ENCODE measurements around the gene SLC36A1. TPM values are rescaled to one million over a fixed set of nuclear protein-coding genes. Genes with fewer than 3 reads are reported as not detected.

SLC36A1 gene
- total RNA-seq, 2 donors from 2014 or later: 15.4 to 33.3 TPM

DNA sequence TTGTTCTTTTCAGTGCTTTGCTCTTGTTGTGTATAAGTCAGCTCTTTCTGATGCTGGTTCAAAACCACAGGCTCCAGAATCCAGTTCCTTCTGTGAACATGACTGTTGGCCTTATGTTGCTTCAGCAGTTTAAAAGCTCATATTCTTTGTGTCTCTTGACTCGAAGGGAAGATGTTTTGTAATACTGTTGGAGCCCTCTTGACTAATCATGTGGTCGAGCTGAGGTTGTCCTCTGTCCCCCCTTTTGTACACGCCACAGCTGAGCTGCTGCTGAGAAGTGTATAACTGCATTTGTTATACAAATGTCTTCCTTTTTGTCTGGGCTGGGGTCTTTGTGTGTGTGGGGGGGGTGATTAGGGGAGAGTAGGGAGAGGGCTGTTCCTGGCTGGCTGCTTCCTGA lies 35.8 kb downstream of the SLC36A1 start:
- no peaks in the 10 kb centered on the region for H3K27me3 ChIP-seq (ENCODE audit: control insufficient read depth, insufficient read depth, low read length, poor library complexity, severe bottlenecking)

GRCh38 chr5:151483647-151484046 lies 36.2 kb downstream of the SLC36A1 start:
- Histone ChIP-seq H3K27me3 (ENCODE audit: control insufficient read depth, insufficient read depth, low read length, poor library complexity, severe bottlenecking) (no peaks in the 10 kb centered on the region), H3K9me3 (ENCODE audit: control insufficient read depth, low read length) (no peaks in the 10 kb centered on the region), H3K27ac (ENCODE audit: low read depth, low read length) (no peak overlapping the region), H3K4me1 (ENCODE audit: control insufficient read depth, insufficient read depth, low read length) (no peaks in the 10 kb centered on the region), H3K36me3 (ENCODE audit: control insufficient read depth, insufficient read depth, low read length) (peaks cover 48% of the 10 kb centered on the region), H3K9ac (ENCODE audit: extremely low read depth, low read length, poor library complexity, severe bottlenecking) (no peak overlapping the region), H3K4me3 (ENCODE audit: low read length) (no peak overlapping the region)
- no peak for DNase-seq
- Mint-ChIP-seq H3K4me1 (no peaks in the 10 kb centered on the region), H3K27me3 (ENCODE audit: insufficient read depth) (no peaks in the 10 kb centered on the region), H3K4me3 (no peak overlapping the region), H3K27ac (no peak overlapping the region), H3K9me3 (no peaks in the 10 kb centered on the region), H3K36me3 (ENCODE audit: low read depth) (peaks cover 53% of the 10 kb centered on the region)
- WGBS, 2 experiments (ENCODE audit: insufficient coverage in 1 of 2, insufficient read length in 1 of 2): 82 to 84% methylated on average over 5 of the region's 5 CpGs
- no peak for TF ChIP-seq CTCF (conservative IDR thresholded peaks at IDR 0.05)

More for the DNA sequence above, 35.8 kb downstream of the SLC36A1 start:
- no peak overlapping the region for H3K4me3 ChIP-seq (ENCODE audit: low read length)
- Mint-ChIP-seq H3K36me3 (ENCODE audit: low read depth) (peaks cover 58% of the 10 kb centered on the region), H3K27ac (no peak overlapping the region), H3K9me3 (no peaks in the 10 kb centered on the region), H3K4me3 (no peak overlapping the region), H3K4me1 (no peaks in the 10 kb centered on the region), H3K27me3 (ENCODE audit: insufficient read depth) (no peaks in the 10 kb centered on the region)
- H3K27ac ChIP-seq (ENCODE audit: low read depth, low read length): peak overlapping the region; percentile 62
- TF ChIP-seq CTCF (conservative IDR thresholded peaks at IDR 0.05): no peak
- H3K9ac ChIP-seq (ENCODE audit: extremely low read depth, low read length, poor library complexity, severe bottlenecking): no peak overlapping the region
- H3K36me3 ChIP-seq (ENCODE audit: control insufficient read depth, insufficient read depth, low read length): peaks cover 50% of the 10 kb centered on the region
- no peaks in the 10 kb centered on the region for H3K4me1 ChIP-seq (ENCODE audit: control insufficient read depth, insufficient read depth, low read length)
- DNase-seq: peak; percentile 30
- no peaks in the 10 kb centered on the region for H3K9me3 ChIP-seq (ENCODE audit: control insufficient read depth, low read length)
- WGBS, 2 experiments (ENCODE audit: insufficient coverage in 1 of 2, insufficient read length in 1 of 2): 55 to 76% methylated on average over 2 to 3 of the region's 3 CpGs

- no peak overlapping the region for H3K9ac ChIP-seq (ENCODE audit: extremely low read depth, low read length, poor library complexity, severe bottlenecking)
- Mint-ChIP-seq H3K4me3 (no peak overlapping the region), H3K27me3 (ENCODE audit: insufficient read depth) (no peaks in the 10 kb centered on the region), H3K27ac (no peak overlapping the region), H3K4me1 (peaks cover 5% of the 10 kb centered on the region), H3K36me3 (ENCODE audit: low read depth) (peaks cover 44% of the 10 kb centered on the region), H3K9me3 (no peaks in the 10 kb centered on the region)
- H3K27me3 ChIP-seq (ENCODE audit: control insufficient read depth, insufficient read depth, low read length, poor library complexity, severe bottlenecking): no peaks in the 10 kb centered on the region
- no peaks in the 10 kb centered on the region for H3K9me3 ChIP-seq (ENCODE audit: control insufficient read depth, low read length)
- no peaks in the 10 kb centered on the region for H3K4me1 ChIP-seq (ENCODE audit: control insufficient read depth, insufficient read depth, low read length)
- peak; percentile 5 for DNase-seq
- H3K4me3 ChIP-seq (ENCODE audit: low read length): no peak overlapping the region
- no peak for TF ChIP-seq CTCF (conservative IDR thresholded peaks at IDR 0.05)
- H3K36me3 ChIP-seq (ENCODE audit: control insufficient read depth, insufficient read depth, low read length): peaks cover 32% of the 10 kb centered on the region
- 93 to 98% methylated on average over 6 to 7 of the region's 7 CpGs for WGBS, 2 experiments (ENCODE audit: insufficient coverage in 1 of 2, insufficient read length in 1 of 2)
- no peak overlapping the region for H3K27ac ChIP-seq (ENCODE audit: low read depth, low read length)
These were observed 40.1 kb downstream of the SLC36A1 start for GRCh38 chr5:151487544-151487943.
